NCI-H446 (cell line): Measurements from ENCODE around the gene EYS.
"Not testable (repeated sequence)": the region's sequence is repeated elsewhere in the genome, so short reads cannot be mapped to it uniquely, and the experiment has no call there.

Experiments used
- DNase-seq, 2 experiments: peaks; one replicate each; lab custom pipeline; 2025; lab: John Stamatoyannopoulos, UW

Gene EYS

GRCh38 chr6:65452333-65452732 lies 254.7 kb downstream of the EYS start:
- no peak for DNase-seq

- no peak for DNase-seq
These were observed 256.6 kb downstream of the EYS start for GRCh38 chr6:65450451-65450850.

DNA sequence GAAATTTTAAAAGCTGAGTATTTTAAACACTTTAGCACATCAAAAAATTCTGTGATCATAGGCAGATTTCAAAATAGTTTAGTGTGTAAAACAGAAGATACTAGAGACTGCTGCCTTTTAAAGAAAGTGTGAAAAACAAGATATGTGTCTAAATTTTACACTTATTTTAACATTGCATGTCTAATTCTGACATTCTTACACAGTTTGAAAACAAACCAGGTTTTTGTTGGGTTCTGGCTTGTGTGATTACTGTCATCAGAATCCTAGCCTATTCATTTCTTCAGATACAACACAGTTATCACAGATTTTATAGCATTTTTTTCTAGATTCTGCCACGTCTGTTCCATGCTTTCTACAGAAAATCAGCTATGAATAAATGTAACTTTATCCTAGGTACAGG lies 257.1 kb downstream of the EYS start:
- DNase-seq = no peak

- DNase-seq = no peak
These were observed 258.2 kb downstream of the EYS start for GRCh38 chr6:65448866-65449265.

DNA sequence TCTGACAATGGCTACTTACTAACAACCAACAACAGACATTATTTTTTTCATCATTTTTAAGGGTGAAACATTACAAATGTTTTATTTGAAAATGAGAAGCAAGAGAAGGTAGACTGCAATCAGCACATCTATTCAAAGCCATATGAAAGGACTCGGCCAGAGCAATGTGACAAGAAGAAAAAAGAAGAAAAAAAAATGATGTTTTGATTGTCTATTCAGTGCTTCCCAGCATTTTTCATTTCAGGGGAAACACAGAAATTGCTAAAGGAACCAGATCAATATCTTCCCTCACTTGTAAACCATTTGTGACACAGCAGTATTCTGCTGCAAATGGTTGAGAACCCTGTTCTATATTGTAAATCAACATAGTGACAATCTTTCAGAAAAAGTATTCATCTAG lies 270.7 kb downstream of the EYS start:
- no peak for DNase-seq

DNA sequence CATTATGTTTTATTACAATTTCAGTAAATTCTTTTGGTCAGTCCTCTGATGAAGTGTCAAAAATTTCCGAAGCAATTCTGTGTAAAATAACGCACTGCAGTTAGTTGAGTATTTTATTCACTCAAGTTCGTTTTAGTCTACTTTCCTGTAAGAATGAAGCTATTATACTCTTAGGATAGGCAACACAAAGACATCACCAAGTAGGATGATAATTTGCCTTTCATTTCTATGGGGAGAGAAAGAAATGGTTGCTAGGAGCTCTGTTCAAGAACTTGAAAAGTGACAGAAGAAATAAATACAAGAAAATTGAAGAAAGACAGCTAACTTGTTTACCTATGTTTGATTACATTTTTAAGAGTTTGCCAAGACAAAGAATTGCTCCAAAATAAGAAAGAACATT lies 290.4 kb downstream of the EYS start:
- no peak for DNase-seq

- DNase-seq = no peak
These were observed 296.7 kb downstream of the EYS start for GRCh38 chr6:65410309-65410708.

- no peak for DNase-seq
These were observed 304.5 kb downstream of the EYS start for GRCh38 chr6:65402564-65402963.

GRCh38 chr6:65399355-65400084 lies 307.5 kb downstream of the EYS start:
- no peak for DNase-seq

DNA sequence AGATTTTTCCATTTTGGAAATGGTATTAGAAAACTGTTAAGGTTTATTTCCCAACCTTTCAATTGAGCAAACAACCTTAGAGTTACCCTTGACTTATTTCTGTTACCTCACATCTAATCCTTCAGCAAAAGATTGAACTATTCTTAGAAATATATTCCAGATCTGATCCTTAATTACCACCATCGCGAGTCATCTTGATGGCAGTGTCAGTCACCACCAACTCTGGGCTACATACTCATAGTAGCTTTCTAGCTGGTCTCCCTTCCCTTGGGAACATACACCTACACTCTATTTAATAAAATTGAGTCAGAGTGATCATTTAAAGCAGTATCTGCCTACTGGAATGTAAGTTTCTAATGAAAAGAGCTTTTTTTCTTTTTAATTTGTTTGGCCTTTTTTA lies 308.2 kb downstream of the EYS start:
- DNase-seq = no peak

GRCh38 chr6:65350530-65350929 lies 356.5 kb downstream of the EYS start:
- DNase-seq = no peak

DNA sequence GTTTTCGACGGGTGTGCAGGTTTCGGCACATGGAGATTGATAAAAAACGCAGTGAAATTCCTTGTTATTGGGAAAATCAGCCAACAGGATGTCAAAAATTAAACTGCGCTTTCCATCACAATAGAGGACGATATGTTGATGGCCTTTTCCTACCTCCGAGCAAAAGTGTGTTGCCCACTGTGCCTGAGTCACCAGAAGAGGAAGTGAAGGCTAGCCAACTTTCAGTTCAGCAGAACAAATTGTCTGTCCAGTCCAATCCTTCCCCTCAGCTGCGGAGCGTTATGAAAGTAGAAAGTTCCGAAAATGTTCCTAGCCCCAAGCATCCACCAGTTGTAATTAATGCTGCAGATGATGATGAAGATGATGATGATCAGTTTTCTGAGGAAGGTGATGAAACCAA lies 404.4 kb downstream of the EYS start:
- not testable (repeated sequence) for DNase-seq

- DNase-seq = no peak
These were observed 407.8 kb downstream of the EYS start for GRCh38 chr6:65299236-65299635.

DNA sequence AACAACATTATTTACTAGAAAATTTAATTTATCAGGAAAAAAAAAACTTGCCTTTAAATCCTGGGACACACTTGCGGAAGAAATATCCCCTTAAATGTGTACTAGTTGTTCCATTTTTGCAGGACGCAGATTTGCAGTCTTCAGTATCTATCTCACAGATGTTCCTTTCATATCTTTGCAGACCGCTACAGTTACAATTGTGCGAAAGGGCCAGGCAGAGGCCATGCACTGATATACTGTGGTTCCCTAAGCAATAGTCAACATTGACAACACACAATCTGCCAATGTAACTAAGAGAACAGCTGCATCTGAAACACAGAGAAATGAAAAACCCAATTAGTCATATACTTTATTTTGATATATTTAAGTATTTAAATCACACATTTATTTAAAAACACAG lies 411.2 kb downstream of the EYS start:
- no peak for DNase-seq

GRCh38 chr6:65289491-65289890 lies 417.5 kb downstream of the EYS start:
- DNase-seq = peak in 1 of 2 experiments; percentile 1

GRCh38 chr6:65285275-65285674 lies 421.8 kb downstream of the EYS start:
- no peak for DNase-seq

- DNase-seq = no peak
These were observed 427.0 kb downstream of the EYS start for GRCh38 chr6:65280060-65280459.

- DNase-seq = no peak
These were observed 444.8 kb downstream of the EYS start for GRCh38 chr6:65262241-65262640.

DNA sequence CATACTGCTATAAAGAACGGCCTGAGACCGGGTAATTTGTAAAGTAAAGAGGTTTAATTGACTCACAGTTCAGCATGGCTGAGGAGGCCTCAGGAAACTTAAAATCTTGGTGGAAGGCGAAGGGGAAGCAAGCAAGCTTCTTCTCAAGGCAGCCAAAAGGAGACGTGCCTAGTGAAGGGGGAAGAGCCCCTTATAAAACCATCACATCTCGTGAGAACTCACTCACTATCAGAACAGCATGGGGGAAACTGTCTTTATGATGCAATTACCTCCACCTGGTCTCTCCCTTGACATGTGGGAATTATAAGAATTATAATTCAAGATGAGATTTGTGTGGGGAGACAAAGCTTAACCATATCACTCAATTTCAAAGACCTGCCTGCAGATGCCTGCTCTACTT lies 447.0 kb downstream of the EYS start:
- DNase-seq = no peak

GRCh38 chr6:65259059-65259458 lies 448.0 kb downstream of the EYS start:
- DNase-seq = no peak

- DNase-seq = no peak
These were observed 454.0 kb downstream of the EYS start for GRCh38 chr6:65253041-65253440.

DNA sequence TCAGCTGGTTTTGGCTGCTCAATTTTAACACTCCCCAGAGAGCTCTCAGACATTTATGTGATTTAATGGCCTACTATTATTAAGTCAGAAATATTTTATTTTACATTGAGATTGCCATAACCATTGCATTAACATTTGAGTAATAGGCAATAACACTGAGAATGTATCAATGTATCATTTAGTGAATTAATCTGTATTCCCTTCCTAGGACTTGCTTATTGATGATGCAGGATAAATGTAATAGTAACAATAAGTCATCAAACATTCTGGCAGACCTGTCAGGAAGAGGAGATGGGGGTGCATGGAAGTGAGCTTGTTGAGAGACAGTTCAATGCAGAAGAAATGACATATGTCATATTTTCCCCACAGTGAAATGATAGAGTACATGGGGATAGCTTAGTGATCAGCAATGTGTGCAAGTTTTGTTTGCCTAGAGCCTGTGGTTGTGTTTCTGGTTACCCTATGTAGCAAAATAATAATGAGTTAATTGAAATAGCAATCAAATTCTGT lies 458.9 kb downstream of the EYS start:
- DNase-seq = no peak

- DNase-seq = no peak
These were observed 475.4 kb downstream of the EYS start for GRCh38 chr6:65231616-65232015.

GRCh38 chr6:65229825-65230224 lies 477.2 kb downstream of the EYS start:
- no peak for DNase-seq
